H1 (cell line): ENCODE results near the gene IAH1. TPM values are rescaled to one million over a fixed set of nuclear protein-coding genes. Genes with fewer than 3 reads are reported as not detected.

Source experiments
- CTCF ChIA-PET: fragments of 300-600 bp; sonication (Branson Sonifier 250); formaldehyde crosslinking; loops from one replicate; lab custom pipeline; 2021; ENCODE audit not compliant: partially characterized antibody; lab: Charles Lee
- POLR2A ChIA-PET: fragments of 300-600 bp; sonication (Branson Sonifier 250); formaldehyde crosslinking; loops from one replicate; lab custom pipeline; 2021; ENCODE audit warnings: inconsistent platforms; ENCODE audit not compliant: partially characterized antibody; lab: Charles Lee
- DNase-seq, 2 experiments: peaks; one replicate each; pipeline versions ENCODE4 v3.0.0 to v3.0.0-alpha.2; 2010 to 2022; ENCODE audit warnings: low spot score in 2 of 2, low read depth in 1 of 2, mixed read lengths in 1 of 2
- FAIRE-seq: peaks from 2 replicates; lab custom pipeline; 2011; peaks lifted over from hg19 to GRCh38; lab: Jason Lieb, UNC
- H2AFZ ChIP-seq: 2 replicates; pipeline ENCODE4 v1.8.1; 2012; ENCODE audit warnings: low read length, inconsistent platforms
- H2AK5ac ChIP-seq: 2 replicates; pipeline ENCODE4 v1.6.1; 2013; ENCODE audit warnings: low read depth, low read length
- H2BK120ac ChIP-seq: replicated peaks from 2 replicates; pipeline ENCODE3; 2013; ENCODE audit warnings: low read depth, low read length, inconsistent platforms
- H2BK12ac ChIP-seq: 2 replicates; pipeline ENCODE4 v1.6.1; 2013; ENCODE audit warnings: low read depth, low read length
- H2BK15ac ChIP-seq: 2 replicates; pipeline ENCODE4 v1.6.1; 2013; ENCODE audit warnings: low read length
- H2BK20ac ChIP-seq: 2 replicates; pipeline ENCODE4 v1.6.1; 2013; ENCODE audit warnings: low read length
- H2BK5ac ChIP-seq: 2 replicates; pipeline ENCODE4 v1.6.1; 2013; ENCODE audit warnings: low read depth, low read length
- H3K14ac ChIP-seq: 2 replicates; pipeline ENCODE4 v1.6.1; 2013; ENCODE audit warnings: inconsistent platforms; ENCODE audit not compliant: insufficient read length
- H3K18ac ChIP-seq: 2 replicates; pipeline ENCODE4 v1.6.1; 2013; ENCODE audit warnings: low read length; ENCODE audit errors: extremely low read depth
- H3K23ac ChIP-seq: 2 replicates; pipeline ENCODE4 v1.6.1; 2013; ENCODE audit warnings: inconsistent platforms; ENCODE audit not compliant: insufficient read length
- H3K23me2 ChIP-seq: 2 replicates; pipeline ENCODE4 v1.6.1; 2013; ENCODE audit warnings: low read depth, low read length
- H3K27ac ChIP-seq: 2 replicates; pipeline ENCODE4 v1.6.1; 2011; ENCODE audit warnings: low read depth, low read length, inconsistent platforms
- H3K27me3 ChIP-seq, 4 experiments: replicated peaks in 1 of 4; 1 replicate in 1 of 4; 2 replicates in 3 of 4; pipeline versions ENCODE4 v1.6.1 to v1.8.1; 2011 to 2013; ENCODE audit warnings: low read length in 3 of 4, mild to moderate bottlenecking in 3 of 4, inconsistent platforms in 2 of 4, mixed read lengths in 2 of 4, moderate library complexity in 1 of 4; ENCODE audit not compliant: control insufficient read depth in 3 of 4, insufficient read depth in 3 of 4; ENCODE audit errors: extremely low read depth in 1 of 4
- H3K36me3 ChIP-seq, 4 experiments: 2 replicates each; pipeline versions ENCODE4 v1.6.1 to v1.8.1; 2011 to 2013; ENCODE audit warnings: mild to moderate bottlenecking in 4 of 4, low read length in 3 of 4, moderate library complexity in 2 of 4, control low read depth in 1 of 4, inconsistent platforms in 1 of 4; ENCODE audit not compliant: insufficient read depth in 4 of 4, control insufficient read depth in 2 of 4
- H3K4ac ChIP-seq: replicated peaks from 2 replicates; pipeline ENCODE3; 2013; ENCODE audit warnings: low read length, low read depth, mixed read lengths, inconsistent platforms; ENCODE audit not compliant: insufficient read length
- H3K4me1 ChIP-seq, 4 experiments: replicated peaks in 1 of 4; 1 replicate in 1 of 4; 2 replicates in 3 of 4; pipeline versions ENCODE4 v1.6.1 to v1.8.1; 2011 to 2013; ENCODE audit warnings: low read length in 3 of 4, inconsistent platforms in 2 of 4, mixed read lengths in 1 of 4; ENCODE audit not compliant: insufficient read depth in 4 of 4, control insufficient read depth in 3 of 4
- H3K4me2 ChIP-seq, 2 experiments: 2 replicates each; pipeline versions ENCODE4 v1.6.1 to v1.8.1; 2011 to 2013; ENCODE audit warnings: low read depth in 2 of 2, low read length in 2 of 2, control low read depth in 1 of 2, inconsistent platforms in 1 of 2, mild to moderate bottlenecking in 1 of 2; ENCODE audit not compliant: insufficient read depth in 1 of 2
- H3K4me3 ChIP-seq, 4 experiments: fragments of 200-600, 300-600 bp in 1 of 4; sonication (generic), shearing (Covaris generic), sonication (Bioruptor Twin) in 1 of 4; 2 replicates each; pipeline versions ENCODE4 v1.5.1 to v1.8.1; 2011 to 2016; ENCODE audit warnings: low read length in 4 of 4, low read depth in 3 of 4, control low read depth in 2 of 4, inconsistent platforms in 2 of 4, mild to moderate bottlenecking in 2 of 4, mixed read lengths in 1 of 4, moderate library complexity in 1 of 4; ENCODE audit not compliant: insufficient read depth in 2 of 4; ENCODE audit errors: extremely low read depth in 1 of 4
- H3K56ac ChIP-seq: replicated peaks from 2 replicates; pipeline ENCODE3; 2013; ENCODE audit warnings: low read depth, mild to moderate bottlenecking, mixed read lengths, low read length, inconsistent platforms; ENCODE audit not compliant: insufficient read length
- H3K79me1 ChIP-seq: 2 replicates; pipeline ENCODE4 v1.6.1; 2013; ENCODE audit warnings: low read depth, low read length, control low read depth
- H3K79me2 ChIP-seq, 2 experiments: 2 replicates each; pipeline versions ENCODE4 v1.6.1 to v1.8.1; 2012 to 2013; ENCODE audit warnings: low read length in 2 of 2, mild to moderate bottlenecking in 2 of 2, inconsistent platforms in 1 of 2; ENCODE audit not compliant: insufficient read depth in 2 of 2, control insufficient read depth in 1 of 2
- H3K9ac ChIP-seq, 4 experiments: replicated peaks in 1 of 4; 1 replicate in 1 of 4; 2 replicates in 3 of 4; pipeline versions ENCODE4 v1.6.1 to v1.8.1; 2011 to 2013; ENCODE audit warnings: low read depth in 3 of 4, low read length in 3 of 4, control low read depth in 2 of 4, mild to moderate bottlenecking in 2 of 4, moderate library complexity in 2 of 4, inconsistent platforms in 1 of 4; ENCODE audit errors: extremely low read depth in 1 of 4
- H3K9me3 ChIP-seq, 2 experiments: 2 replicates each; pipeline versions ENCODE4 v1.6.1 to v1.8.1; 2012 to 2013; ENCODE audit warnings: mild to moderate bottlenecking in 2 of 2, moderate library complexity in 2 of 2, control low read depth in 1 of 2, inconsistent platforms in 1 of 2, low read depth in 1 of 2, low read length in 1 of 2, mixed read lengths in 1 of 2; ENCODE audit not compliant: insufficient read depth in 2 of 2
- H4K20me1 ChIP-seq, 2 experiments: replicated peaks in 1 of 2; 2 replicates each; pipeline versions ENCODE3 to v1.8.1; 2011 to 2013; ENCODE audit warnings: inconsistent platforms in 2 of 2, low read length in 2 of 2, mild to moderate bottlenecking in 1 of 2; ENCODE audit not compliant: insufficient read depth in 2 of 2, control insufficient read depth in 1 of 2
- H4K5ac ChIP-seq: 2 replicates; pipeline ENCODE4 v1.6.1; 2013; ENCODE audit warnings: low read length, low read depth, mixed read lengths, inconsistent platforms; ENCODE audit not compliant: insufficient read length
- H4K8ac ChIP-seq: 2 replicates; pipeline ENCODE4 v1.8.0; 2013; ENCODE audit warnings: mild to moderate bottlenecking, moderate library complexity, low read length, inconsistent platforms; ENCODE audit not compliant: insufficient read depth; ENCODE audit errors: extremely low read depth
- H4K91ac ChIP-seq: replicated peaks from 2 replicates; pipeline ENCODE3; 2013; ENCODE audit warnings: low read length, mixed read lengths, inconsistent platforms; ENCODE audit not compliant: insufficient read length
- BCL11A ChIP-seq, 2 experiments: IDR thresholded peaks; one replicate each; pipeline ENCODE4 v1.6.1; 2011; ENCODE audit warnings: low read depth in 2 of 2, low read length in 2 of 2, mild to moderate bottlenecking in 2 of 2
- CHD2 ChIP-seq: IDR thresholded peaks from 2 replicates; pipeline ENCODE4 v1.6.1; 2012; ENCODE audit warnings: low read length, improper control_type of control experiment
- CTBP2 ChIP-seq: IDR thresholded peaks from 2 replicates; pipeline ENCODE4 v1.7.0; 2011; ENCODE audit warnings: borderline replicate concordance, mild to moderate bottlenecking, moderate library complexity, mixed read lengths, low read length; ENCODE audit not compliant: insufficient read depth, insufficient read length
- CTCF ChIP-seq, 3 experiments: IDR thresholded peaks; 1 replicate in 2 of 3; 2 replicates in 1 of 3; pipeline versions ENCODE4 v1.5.1 to v1.6.1; 2011; ENCODE audit warnings: low read length in 3 of 3, mild to moderate bottlenecking in 3 of 3, inconsistent platforms in 2 of 3, low read depth in 1 of 3, moderate library complexity in 1 of 3; ENCODE audit not compliant: insufficient read depth in 1 of 3; ENCODE audit errors: control extremely low read depth in 1 of 3
- FOSL1 ChIP-seq: IDR thresholded peaks from 2 replicates; pipeline ENCODE4 v1.6.1; 2011; ENCODE audit warnings: mild to moderate bottlenecking, low read depth, low read length, moderate library complexity; ENCODE audit not compliant: insufficient read depth
- NANOG ChIP-seq: IDR thresholded peaks from 2 replicates; pipeline ENCODE4 v1.6.1; 2011; ENCODE audit warnings: low read length, low read depth, mild to moderate bottlenecking, inconsistent platforms; ENCODE audit not compliant: insufficient read depth, poor library complexity, severe bottlenecking
- RBBP5 ChIP-seq: IDR thresholded peaks from 2 replicates; pipeline ENCODE4 v1.7.1; 2012; ENCODE audit warnings: low read depth, mild to moderate bottlenecking, inconsistent platforms, low read length, moderate library complexity, borderline replicate concordance
- SIRT6 ChIP-seq: IDR thresholded peaks from one replicate; pipeline ENCODE4 v1.7.1; 2012; ENCODE audit warnings: low read length, inconsistent platforms
- SUZ12 ChIP-seq: fragments of 200-600 bp; sonication (generic); IDR thresholded peaks from 2 replicates; pipeline ENCODE4 v1.6.1; 2012; ENCODE audit warnings: mild to moderate bottlenecking, inconsistent platforms, low read length, moderate library complexity, mixed read lengths
- TAF7 ChIP-seq: optimal IDR thresholded peaks from 2 replicates; pipeline ENCODE3; 2011; ENCODE audit warnings: low read depth, mild to moderate bottlenecking, inconsistent platforms, low read length, moderate library complexity, borderline replicate concordance
- WGBS, 2 experiments: shearing (Covaris generic) in 1 of 2; methylation state at CpG; one replicate each; pipeline versions ENCODE4 v1.1.6 to v1.1.7; 2013 to 2015; ENCODE audit warnings: low lambda C conversion rate in 2 of 2, mixed read lengths in 2 of 2, inconsistent platforms in 1 of 2, low coverage in 1 of 2, missing lambda C conversion rate in 1 of 2; ENCODE audit not compliant: insufficient replicate concordance in 2 of 2, insufficient coverage in 1 of 2, insufficient read length in 1 of 2; ENCODE audit errors: extremely low coverage in 1 of 2, missing lambda C conversion rate in 1 of 2; 5-methylcytosine and 5-hydroxymethylcytosine counted together
- polyA plus RNA-seq, 7 experiments: library from polyadenylated mRNA; depleted of rRNA in 3 of 7; stranded (reverse) in 5 of 7; unstranded in 2 of 7; fragments of >200 nt in 5 of 7; fragments of 200-250 nt in 2 of 7; gene quantifications; 1 replicate in 5 of 7; 2 replicates in 1 of 7; 4 replicates in 1 of 7; pipeline versions ENCODE4 v1.2.1 to v1.2.3, GENCODE V29; 2011 to 2013; ENCODE audit warnings: missing spikeins in 2 of 7, mixed read lengths in 2 of 7
- total RNA-seq: library from RNA; stranded (reverse); fragmentation: NEBNext Ultra II Directional; extraction: Animal tissue kit (Norgen Biotek cat#: 25700); gene quantifications from 2 replicates; pipeline ENCODE4 v1.2.1, GENCODE V29; 2021

IAH1 gene
- total and polyA plus RNA-seq, 2 of the 8 experiments (the other 6 are each of a cell fraction or from before 2014, with no cell fraction given) = 15.1 to 21.5 TPM

- H3K9me3 ChIP-seq = no peaks in the 10 kb centered on the region
- H2BK12ac ChIP-seq = no peak overlapping the region
- no peak overlapping the region for H3K4ac ChIP-seq
- no peaks in the 10 kb centered on the region for H3K79me2 ChIP-seq
- no peak overlapping the region for H4K8ac ChIP-seq
- no peak overlapping the region for H3K4me2 ChIP-seq
- no peak overlapping the region for H4K5ac ChIP-seq
- H2BK20ac ChIP-seq = no peak overlapping the region
- no peak for TF ChIP-seq SIRT6
- TF ChIP-seq CTBP2 = no peak
- TF ChIP-seq FOSL1 = no peak
- no peak for TF ChIP-seq CHD2
- TF ChIP-seq BCL11A (IDR thresholded peaks at IDR 0.05; ENCODE audit: low read depth in 2 of 2, low read length in 2 of 2) = no peak
- no peak for TF ChIP-seq RBBP5
- TF ChIP-seq CTCF (IDR thresholded peaks at IDR 0.05; ENCODE audit: control extremely low read depth in 1 of 3, insufficient read depth in 1 of 3, low read depth in 1 of 3, low read length in 3 of 3) = no peak
- no peak for TF ChIP-seq TAF7
- no peak for TF ChIP-seq NANOG
- TF ChIP-seq SUZ12 = no peak
- TF ChIP-seq, all 59 proteins: peak for 0
- no peak overlapping the region for H3K56ac ChIP-seq
- POLR2A ChIA-PET = interaction anchor here (1.0 to 1.1 kb wide), 2 partner anchors 10 to 31 kb away, joined by 3 read pairs; no protein-coding TSS in a partner anchor
- no peak overlapping the region for H2AK5ac ChIP-seq
- no peak overlapping the region for H4K91ac ChIP-seq
- H2BK15ac ChIP-seq = no peak overlapping the region
- H3K18ac ChIP-seq = no peak overlapping the region
- no peak overlapping the region for H2BK120ac ChIP-seq
- peaks cover 0 to 3% of the 10 kb centered on the region in 2 experiments for H4K20me1 ChIP-seq
- FAIRE-seq (no peak), DNase-seq (no peak)
- no peak overlapping the region for H3K23ac ChIP-seq
- no peaks in the 10 kb centered on the region; a peak in 1 of 7 replicates for H3K27me3 ChIP-seq
- 78% methylated on average over 3 of the region's 3 CpGs; no CpG with 5 or more reads in 1 of the 2 experiments for WGBS, 2 experiments
- CTCF ChIA-PET = no interaction called here
- no peak overlapping the region for H3K9ac ChIP-seq
- no peak overlapping the region for H2BK5ac ChIP-seq
- peaks cover 8 to 77% (median 52%) of the 10 kb centered on the region in 4 experiments for H3K36me3 ChIP-seq
- no peak overlapping the region for H3K4me3 ChIP-seq
- no peak overlapping the region for H2AFZ ChIP-seq
- H3K4me1 ChIP-seq = no peaks in the 10 kb centered on the region
- H3K27ac ChIP-seq = no peak overlapping the region
- H3K23me2 ChIP-seq = no peaks in the 10 kb centered on the region
- no peak overlapping the region for H3K14ac ChIP-seq
- H3K79me1 ChIP-seq = no peaks in the 10 kb centered on the region; the same call in 1 of the 2 replicates
Observed at GRCh38 chr2:9441556-9441955, 32.8 kb upstream of the IAH1 start.
